NCI-H2029 (cell line): ENCODE results near the gene KRI1.
"Not testable (repeated sequence)": the region's sequence is repeated elsewhere in the genome, so short reads cannot be mapped to it uniquely, and the experiment has no call there.

ENCODE experiments used
- DNase-seq: peaks from one replicate; lab custom pipeline; 2025; lab: John Stamatoyannopoulos, UW

KRI1 gene

GRCh38 chr19:10550336-10550735 lies 15.5 kb downstream of the KRI1 start:
- DNase-seq, result no peak

GRCh38 chr19:10549733-10550132 lies 16.1 kb downstream of the KRI1 start:
- no peak for DNase-seq

GRCh38 chr19:10548746-10549276 lies 17.0 kb downstream of the KRI1 start:
- DNase-seq, result no peak

- DNase-seq, result no peak
These were observed 19.0 kb downstream of the KRI1 start for GRCh38 chr19:10546817-10547216.

GRCh38 chr19:10544753-10545251 lies 21.0 kb downstream of the KRI1 start:
- DNase-seq, result no peak

- peak; percentile 15 for DNase-seq
These were observed 21.5 kb downstream of the KRI1 start for GRCh38 chr19:10544242-10544752.

GRCh38 chr19:10543420-10544241 lies 22.2 kb downstream of the KRI1 start, which contains the start of gene ATG4D:
ATG4D (plus strand) TSS chr19:10543904; CDS start chr19:10544091, 187 bp downstream.
- DNase-seq, result peak; percentile 89

GRCh38 chr19:10543059-10543419 lies 22.8 kb downstream of the KRI1 start:
- DNase-seq, result no peak

- not testable (repeated sequence) for DNase-seq
These were observed 26.8 kb downstream of the KRI1 start for GRCh38 chr19:10539016-10539415.

- DNase-seq, result no peak
These were observed 27.4 kb downstream of the KRI1 start for GRCh38 chr19:10538204-10538983.

GRCh38 chr19:10537668-10538067 lies 28.1 kb downstream of the KRI1 start:
- no peak for DNase-seq

- no peak for DNase-seq
These were observed 30.2 kb downstream of the KRI1 start for GRCh38 chr19:10535613-10536012.

- no peak for DNase-seq
These were observed 32.0 kb downstream of the KRI1 start for GRCh38 chr19:10533646-10534386.

- no peak for DNase-seq
These were observed 33.4 kb downstream of the KRI1 start for GRCh38 chr19:10532457-10532856.

- DNase-seq, result not testable (repeated sequence)
These were observed 38.9 kb downstream of the KRI1 start for GRCh38 chr19:10526887-10527286.

- DNase-seq, result no peak
These were observed 40.2 kb downstream of the KRI1 start for GRCh38 chr19:10525636-10526035.

- DNase-seq, result no peak
These were observed 42.6 kb downstream of the KRI1 start for GRCh38 chr19:10523135-10523636.

GRCh38 chr19:10521461-10522171 lies 44.2 kb downstream of the KRI1 start:
- DNase-seq, result no peak

GRCh38 chr19:10520652-10521318 lies 45.0 kb downstream of the KRI1 start:
- no peak for DNase-seq

GRCh38 chr19:10519421-10519820 lies 46.4 kb downstream of the KRI1 start:
- DNase-seq, result no peak
